Osteocyte (in vitro differentiated cells): Measurements from ENCODE around the gene PLEKHG3. TPM values are rescaled to one million over a fixed set of nuclear protein-coding genes. Genes with fewer than 3 reads are reported as not detected.

Experiments
- DNase-seq: peaks from one replicate; pipeline ENCODE4 v3.0.0; 2021; ENCODE audit warnings: mixed read lengths; ENCODE audit not compliant: unreplicated experiment; ENCODE audit errors: extremely low spot score
- H3K27ac Mint-ChIP-seq: one replicate; pipeline ENCODE4 v1.8.0; 2021; ENCODE audit warnings: mild to moderate bottlenecking, mixed read lengths; ENCODE audit not compliant: unreplicated experiment
- H3K27me3 Mint-ChIP-seq: one replicate; pipeline ENCODE4 v1.8.0; 2021; ENCODE audit warnings: mixed read lengths; ENCODE audit not compliant: unreplicated experiment
- H3K36me3 Mint-ChIP-seq: one replicate; pipeline ENCODE4 v1.8.0; 2021; ENCODE audit warnings: mixed read lengths; ENCODE audit not compliant: unreplicated experiment
- H3K4me1 Mint-ChIP-seq: one replicate; pipeline ENCODE4 v1.8.0; 2021; ENCODE audit warnings: mixed read lengths; ENCODE audit not compliant: unreplicated experiment
- H3K4me3 Mint-ChIP-seq: one replicate; pipeline ENCODE4 v1.8.0; 2021; ENCODE audit warnings: mild to moderate bottlenecking, moderate library complexity, mixed read lengths; ENCODE audit not compliant: unreplicated experiment
- H3K9me3 Mint-ChIP-seq: one replicate; pipeline ENCODE4 v1.8.0; 2021; ENCODE audit warnings: mixed read lengths; ENCODE audit not compliant: unreplicated experiment
- total RNA-seq: library from RNA; stranded (reverse); gene quantifications from 2 replicates; pipeline ENCODE4 v1.2.1, GENCODE V29; 2021
- TF ChIP-seq, protein P1 (sequence below): fragments of 200-600 bp; sonication (generic); IDR thresholded peaks from 2 replicates; pipeline ENCODE4 v1.5.0; 2021; ENCODE audit warnings: antibody characterized with exemption, mild to moderate bottlenecking, moderate library complexity

Gene PLEKHG3
- total RNA-seq, 1 donor from 2014 or later: 96.3 TPM

- Mint-ChIP-seq H3K27me3 (no peaks in the 10 kb centered on the region), H3K27ac (peak overlapping the region; percentile 82), H3K4me3 (no peak overlapping the region), H3K4me1 (peaks cover 76% of the 10 kb centered on the region), H3K9me3 (no peaks in the 10 kb centered on the region), H3K36me3 (no peaks in the 10 kb centered on the region)
- TF ChIP-seq, protein P1, sequence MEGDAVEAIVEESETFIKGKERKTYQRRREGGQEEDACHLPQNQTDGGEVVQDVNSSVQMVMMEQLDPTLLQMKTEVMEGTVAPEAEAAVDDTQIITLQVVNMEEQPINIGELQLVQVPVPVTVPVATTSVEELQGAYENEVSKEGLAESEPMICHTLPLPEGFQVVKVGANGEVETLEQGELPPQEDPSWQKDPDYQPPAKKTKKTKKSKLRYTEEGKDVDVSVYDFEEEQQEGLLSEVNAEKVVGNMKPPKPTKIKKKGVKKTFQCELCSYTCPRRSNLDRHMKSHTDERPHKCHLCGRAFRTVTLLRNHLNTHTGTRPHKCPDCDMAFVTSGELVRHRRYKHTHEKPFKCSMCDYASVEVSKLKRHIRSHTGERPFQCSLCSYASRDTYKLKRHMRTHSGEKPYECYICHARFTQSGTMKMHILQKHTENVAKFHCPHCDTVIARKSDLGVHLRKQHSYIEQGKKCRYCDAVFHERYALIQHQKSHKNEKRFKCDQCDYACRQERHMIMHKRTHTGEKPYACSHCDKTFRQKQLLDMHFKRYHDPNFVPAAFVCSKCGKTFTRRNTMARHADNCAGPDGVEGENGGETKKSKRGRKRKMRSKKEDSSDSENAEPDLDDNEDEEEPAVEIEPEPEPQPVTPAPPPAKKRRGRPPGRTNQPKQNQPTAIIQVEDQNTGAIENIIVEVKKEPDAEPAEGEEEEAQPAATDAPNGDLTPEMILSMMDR: no peak
- peak; percentile 89 for DNase-seq
Observed at GRCh38 chr14:64762044-64763034, 58.1 kb downstream of the PLEKHG3 start.

- peaks cover 67% of the 10 kb centered on the region for H3K4me1 Mint-ChIP-seq
- no peak overlapping the region for H3K4me3 Mint-ChIP-seq
- no peaks in the 10 kb centered on the region for H3K27me3 Mint-ChIP-seq
- TF ChIP-seq, protein P1: no peak
- no peaks in the 10 kb centered on the region for H3K9me3 Mint-ChIP-seq
- no peaks in the 10 kb centered on the region for H3K36me3 Mint-ChIP-seq
- peak overlapping the region; percentile 81 for H3K27ac Mint-ChIP-seq
- DNase-seq: no peak
Observed at GRCh38 chr14:64763085-64763782, 59.0 kb downstream of the PLEKHG3 start.

DNA sequence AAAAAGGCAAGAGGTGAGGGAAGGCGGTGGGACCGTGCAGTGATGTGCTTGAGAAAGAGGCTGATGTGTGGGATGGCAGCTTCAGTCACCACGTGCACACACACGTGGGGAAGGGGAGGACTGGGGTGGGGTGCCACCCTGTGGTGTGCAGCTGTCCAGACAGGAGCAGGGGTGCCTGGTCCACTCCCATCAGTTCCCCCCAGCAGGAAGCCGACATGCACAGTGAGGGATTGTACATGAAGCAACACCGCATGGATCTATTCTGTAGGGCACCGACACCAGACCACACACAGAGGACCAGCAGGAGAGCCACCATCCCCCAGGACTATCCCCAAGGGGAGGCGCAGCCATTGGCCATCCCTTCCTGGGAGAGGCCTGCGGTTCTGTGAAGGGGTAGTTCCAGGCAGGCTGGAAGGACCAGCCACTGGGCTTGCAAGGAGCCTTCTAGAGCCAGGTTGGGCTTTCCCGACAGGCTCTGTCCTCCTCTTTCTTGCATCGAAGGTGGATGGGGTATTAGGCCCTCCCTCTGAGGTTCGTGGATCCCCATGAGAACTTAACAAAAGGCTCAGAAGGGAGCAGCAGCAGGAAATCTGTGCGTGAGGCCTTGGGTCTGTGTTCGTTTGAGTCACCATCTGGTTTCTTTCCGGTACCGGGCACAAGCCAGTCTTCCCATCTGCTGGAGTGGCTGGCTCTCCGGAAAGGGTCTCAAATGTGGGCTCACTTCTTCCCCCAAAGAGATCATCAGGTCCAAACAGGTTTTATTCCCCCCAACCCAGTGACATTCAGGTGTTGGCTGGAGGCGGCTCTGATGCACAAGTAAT is 59.8 kb downstream of the PLEKHG3 start:
- Mint-ChIP-seq H3K27me3 (no peaks in the 10 kb centered on the region), H3K9me3 (no peaks in the 10 kb centered on the region), H3K36me3 (no peaks in the 10 kb centered on the region), H3K27ac (peak overlapping the region; percentile 81), H3K4me3 (peak overlapping the region; percentile 60), H3K4me1 (peaks cover 59% of the 10 kb centered on the region)
- TF ChIP-seq, protein P1: peak; percentile 34
- DNase-seq: no peak

DNA sequence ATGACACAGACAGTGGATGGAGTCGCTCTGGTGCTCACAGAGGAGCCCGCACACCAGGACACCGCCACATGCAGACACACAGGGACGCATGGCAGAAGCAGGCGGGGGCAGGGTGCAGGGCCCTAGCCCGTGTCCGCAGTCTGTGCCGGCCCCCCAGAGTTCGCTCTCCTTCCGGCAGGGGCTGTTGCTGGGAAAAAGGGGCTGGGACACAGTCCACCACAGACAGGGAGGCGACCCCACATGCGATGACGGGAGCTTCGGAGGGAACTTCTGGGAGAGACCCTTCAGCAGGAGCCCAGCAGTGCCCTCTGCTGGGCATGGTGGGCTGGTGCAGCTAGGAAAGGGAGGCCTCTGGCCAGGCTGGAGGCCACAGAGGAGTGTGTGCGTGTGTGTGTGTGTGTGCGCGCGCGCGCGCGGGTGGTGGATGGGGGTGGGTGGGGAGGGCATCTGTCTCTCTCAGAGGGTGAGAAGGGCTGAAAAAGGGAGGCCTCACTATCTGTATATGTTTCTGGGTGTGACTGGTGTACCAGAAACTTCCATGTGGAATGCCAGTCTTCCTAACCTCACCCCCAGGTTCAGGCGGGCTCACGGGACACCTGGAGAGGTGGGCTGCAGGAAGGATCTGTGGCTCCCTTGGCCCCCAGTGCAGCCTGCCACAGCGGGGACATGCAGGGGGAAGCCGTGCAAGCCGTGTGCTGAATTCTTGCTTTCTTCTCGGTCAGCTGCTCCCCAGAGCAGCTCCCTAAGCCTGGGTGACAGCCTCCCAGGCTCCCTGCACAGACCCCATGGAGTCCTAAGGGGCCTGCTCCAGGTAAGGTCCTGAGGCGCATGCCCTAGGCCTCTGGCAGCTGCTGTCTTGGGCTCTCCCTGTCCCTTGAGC is 60.7 kb downstream of the PLEKHG3 start:
- Mint-ChIP-seq H3K36me3 (no peaks in the 10 kb centered on the region), H3K27me3 (no peaks in the 10 kb centered on the region), H3K9me3 (no peaks in the 10 kb centered on the region), H3K4me1 (peaks cover 51% of the 10 kb centered on the region), H3K27ac (peak overlapping the region; percentile 81), H3K4me3 (peak overlapping the region; percentile 60)
- TF ChIP-seq, protein P1: peak; percentile 91
- DNase-seq: peak; percentile 93
